SK-N-SH treated with all-trans-retinoic acid at 6 μM for 48 hours (cell line): ENCODE measurements around the gene MVB12A.

ENCODE experiments used
- ATAC-seq: fragments of 200-7000 bp; cut with Tn5 transposase; 3 replicates; pipeline ENCODE4 v1.9.1; 2020; ENCODE audit warnings: mild to moderate bottlenecking, moderate library complexity
- ARNTL ChIP-seq: fragments of 450-650 bp; formaldehyde crosslinking; IDR thresholded peaks from 2 replicates; pipeline ENCODE4 v1.5.0; 2020; ENCODE audit warnings: low read depth, mild to moderate bottlenecking, moderate library complexity, borderline replicate concordance
- BACH2 ChIP-seq: fragments of 250-450 bp; sonication (Bioruptor Pico); IDR thresholded peaks from 2 replicates; pipeline ENCODE4 v1.9.0; 2021; ENCODE audit warnings: mild to moderate bottlenecking, borderline replicate concordance
- CREB5 ChIP-seq: fragments of 250-450 bp; sonication (Bioruptor Pico); IDR thresholded peaks from 2 replicates; pipeline ENCODE4 v1.5.1; 2020; ENCODE audit warnings: low read depth, mild to moderate bottlenecking, moderate library complexity
- CSDC2 ChIP-seq: fragments of 250-450 bp; sonication (Bioruptor Pico); IDR thresholded peaks from 2 replicates; pipeline ENCODE4 v1.5.0; 2020; ENCODE audit warnings: mild to moderate bottlenecking, moderate library complexity
- GLIS3 ChIP-seq: fragments of 250-450 bp; sonication (Bioruptor Pico); IDR thresholded peaks from 2 replicates; pipeline ENCODE4 v1.5.0; 2020; ENCODE audit warnings: mild to moderate bottlenecking, moderate library complexity
- ISL1 ChIP-seq: fragments of 250-450 bp; sonication (Bioruptor Pico); IDR thresholded peaks from 2 replicates; pipeline ENCODE4 v2.1.2; 2022; ENCODE audit warnings: mild to moderate bottlenecking, moderate library complexity
- OSR1 ChIP-seq: fragments of 250-450 bp; sonication (Bioruptor Pico); IDR thresholded peaks from 2 replicates; pipeline ENCODE4 v1.8.0; 2022; ENCODE audit warnings: moderate library complexity, mild to moderate bottlenecking, inconsistent platforms
- PPARA ChIP-seq: fragments of 250-450 bp; sonication (Bioruptor Pico); IDR thresholded peaks from 2 replicates; pipeline ENCODE4 v1.5.0; 2020; ENCODE audit warnings: mild to moderate bottlenecking, borderline replicate concordance
- RARB ChIP-seq: fragments of 250-450 bp; sonication (Bioruptor Pico); IDR thresholded peaks from 2 replicates; pipeline ENCODE4 v1.8.0; 2021; ENCODE audit warnings: mild to moderate bottlenecking, moderate library complexity
- SNAI2 ChIP-seq: fragments of 250-450 bp; sonication (Bioruptor Pico); IDR thresholded peaks from 2 replicates; pipeline ENCODE4 v1.5.0; 2020; ENCODE audit warnings: mild to moderate bottlenecking, moderate library complexity
- TCF4 ChIP-seq: fragments of 250-450 bp; sonication (Bioruptor Pico); IDR thresholded peaks from 2 replicates; pipeline ENCODE4 v1.8.0; 2021; ENCODE audit warnings: mild to moderate bottlenecking, moderate library complexity, borderline replicate concordance
- TOX ChIP-seq: fragments of 250-450 bp; sonication (Bioruptor Pico); IDR thresholded peaks from 2 replicates; pipeline ENCODE4 v1.8.0; 2021; ENCODE audit warnings: mild to moderate bottlenecking, moderate library complexity, borderline replicate concordance
- TSHZ2 ChIP-seq: fragments of 250-450 bp; sonication (Bioruptor Pico); IDR thresholded peaks from 2 replicates; pipeline ENCODE4 v1.5.0; 2020; ENCODE audit warnings: mild to moderate bottlenecking, moderate library complexity
- ZC3H10 ChIP-seq: fragments of 250-450 bp; sonication (Bioruptor Pico); IDR thresholded peaks from 2 replicates; pipeline ENCODE4 v1.5.1; 2021; ENCODE audit warnings: mild to moderate bottlenecking, moderate library complexity
- ZFP3 ChIP-seq: fragments of 250-450 bp; sonication (Bioruptor Pico); IDR thresholded peaks from 2 replicates; pipeline ENCODE4 v1.5.0; 2020; ENCODE audit warnings: mild to moderate bottlenecking, moderate library complexity
- ZFP30 ChIP-seq: fragments of 450-650 bp; formaldehyde crosslinking; IDR thresholded peaks from 2 replicates; pipeline ENCODE4 v1.5.0; 2022; ENCODE audit warnings: mild to moderate bottlenecking, moderate library complexity
- ZNF565 ChIP-seq: fragments of 450-650 bp; formaldehyde crosslinking; conservative IDR thresholded peaks from 2 replicates; pipeline ENCODE4 v1.5.0; 2020; ENCODE audit warnings: low read depth, mild to moderate bottlenecking, moderate library complexity
- ZNF70 ChIP-seq: fragments of 450-650 bp; formaldehyde crosslinking; IDR thresholded peaks from 2 replicates; pipeline ENCODE4 v1.5.0; 2020; ENCODE audit warnings: mild to moderate bottlenecking, moderate library complexity
- ZNF8 ChIP-seq: fragments of 450-650 bp; formaldehyde crosslinking; IDR thresholded peaks from 2 replicates; pipeline ENCODE4 v1.5.0; 2020; ENCODE audit warnings: mild to moderate bottlenecking, moderate library complexity
- TF ChIP-seq, protein P1 (sequence below): fragments of 250-450 bp; sonication (Bioruptor Pico); IDR thresholded peaks from 2 replicates; pipeline ENCODE4 v1.8.0; 2021; ENCODE audit warnings: low read depth, mild to moderate bottlenecking, moderate library complexity, borderline replicate concordance
- TF ChIP-seq, protein P2 (sequence below): fragments of 250-450 bp; sonication (Bioruptor Pico); IDR thresholded peaks from 2 replicates; pipeline ENCODE4 v1.8.0; 2020; ENCODE audit warnings: mild to moderate bottlenecking, moderate library complexity, borderline replicate concordance

MVB12A gene

DNA sequence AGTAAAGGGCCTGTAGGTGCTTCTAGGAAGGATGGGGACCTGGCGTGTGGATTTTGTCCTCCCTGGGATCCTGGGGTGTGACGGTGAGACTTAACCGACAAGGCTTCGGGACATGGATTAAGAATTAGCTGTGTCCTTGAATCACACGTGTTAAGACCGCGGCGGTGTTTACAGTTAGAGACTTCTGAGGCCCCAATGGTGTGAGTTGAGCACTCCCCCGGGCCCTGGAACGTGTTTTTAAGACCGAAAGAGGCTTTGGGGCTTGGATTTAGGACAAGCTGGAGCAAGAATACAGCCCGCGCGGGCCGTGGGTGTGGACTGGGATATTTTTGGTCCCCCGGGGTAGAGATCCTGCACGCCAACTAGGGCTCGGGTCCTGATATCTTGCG, 49.2 kb downstream of the MVB12A start:
- ATAC-seq = no peak
- no peak for TF ChIP-seq TOX
- no peak for TF ChIP-seq ZFP30 (CRISPR knock-in tag)
- TF ChIP-seq CSDC2 (CRISPR knock-in tag) = no peak

DNA sequence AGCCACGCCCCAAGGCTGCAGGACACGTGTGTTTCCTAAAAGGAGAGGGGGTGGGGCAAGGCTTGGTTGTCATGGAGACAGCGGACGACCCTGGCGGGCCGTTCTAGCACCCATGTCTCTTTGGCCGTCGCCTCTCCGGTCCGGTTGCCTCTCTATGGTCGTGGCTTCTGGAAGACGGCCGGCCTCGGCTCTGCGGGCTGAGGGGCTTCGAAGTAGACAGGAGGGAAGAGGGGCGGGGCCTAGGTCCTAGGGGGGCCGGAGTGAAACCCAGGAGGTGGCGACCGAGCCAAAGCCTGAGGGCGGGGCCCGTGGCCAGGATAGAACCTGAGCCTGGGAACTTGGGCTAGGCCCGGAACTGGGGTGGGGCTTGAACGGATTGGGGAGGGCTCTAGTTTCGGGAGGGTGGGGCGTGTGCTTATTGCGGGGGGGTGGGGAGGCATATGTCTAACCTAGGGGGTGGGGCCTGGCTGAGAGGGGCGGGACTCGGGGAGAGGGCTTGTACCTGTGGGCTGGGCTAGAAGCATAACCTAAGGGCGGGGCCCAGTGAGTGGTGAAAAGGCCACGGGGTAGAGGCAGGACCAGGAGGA, 49.7 kb downstream of the MVB12A start:
- no peak for TF ChIP-seq ARNTL (CRISPR knock-in tag)
- TF ChIP-seq ZNF565 = no peak
- no peak for TF ChIP-seq PPARA (CRISPR knock-in tag)
- TF ChIP-seq, protein P1, sequence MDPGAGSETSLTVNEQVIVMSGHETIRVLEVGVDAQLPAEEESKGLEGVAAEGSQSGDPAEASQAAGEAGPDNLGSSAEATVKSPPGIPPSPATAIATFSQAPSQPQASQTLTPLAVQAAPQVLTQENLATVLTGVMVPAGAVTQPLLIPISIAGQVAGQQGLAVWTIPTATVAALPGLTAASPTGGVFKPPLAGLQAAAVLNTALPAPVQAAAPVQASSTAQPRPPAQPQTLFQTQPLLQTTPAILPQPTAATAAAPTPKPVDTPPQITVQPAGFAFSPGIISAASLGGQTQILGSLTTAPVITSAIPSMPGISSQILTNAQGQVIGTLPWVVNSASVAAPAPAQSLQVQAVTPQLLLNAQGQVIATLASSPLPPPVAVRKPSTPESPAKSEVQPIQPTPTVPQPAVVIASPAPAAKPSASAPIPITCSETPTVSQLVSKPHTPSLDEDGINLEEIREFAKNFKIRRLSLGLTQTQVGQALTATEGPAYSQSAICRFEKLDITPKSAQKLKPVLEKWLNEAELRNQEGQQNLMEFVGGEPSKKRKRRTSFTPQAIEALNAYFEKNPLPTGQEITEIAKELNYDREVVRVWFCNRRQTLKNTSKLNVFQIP (CRISPR knock-in tag) = no peak
- no peak for TF ChIP-seq ZNF8 (CRISPR knock-in tag)
- no peak for TF ChIP-seq TCF4 (CRISPR knock-in tag)
- no peak for TF ChIP-seq ZFP30 (CRISPR knock-in tag)
- no peak for TF ChIP-seq TOX
- no peak for TF ChIP-seq CSDC2 (CRISPR knock-in tag)
- no peak for TF ChIP-seq CREB5 (CRISPR knock-in tag)
- TF ChIP-seq OSR1 (CRISPR knock-in tag) = no peak
- TF ChIP-seq BACH2 (CRISPR knock-in tag) = no peak
- no peak for TF ChIP-seq SNAI2 (CRISPR knock-in tag)
- TF ChIP-seq ZFP3 = no peak
- TF ChIP-seq RARB = no peak
- no peak for TF ChIP-seq GLIS3 (CRISPR knock-in tag)
- TF ChIP-seq TSHZ2 (CRISPR knock-in tag) = no peak
- peak; percentile 77 for ATAC-seq

GRCh38 chr19:17470068-17470841, 50.4 kb downstream of the MVB12A start, which contains the start of gene SLC27A1:
Gene SLC27A1, plus strand, starts transcription at chr19:17470524. Its CDS starts 17 bp downstream, at chr19:17470541.
- TF ChIP-seq ZNF70 (no peak), ZFP3 (no peak), TCF4 (CRISPR knock-in tag) (no peak), OSR1 (CRISPR knock-in tag) (no peak), TSHZ2 (CRISPR knock-in tag) (no peak), ZC3H10 (CRISPR knock-in tag) (no peak), SNAI2 (CRISPR knock-in tag) (no peak), CREB5 (CRISPR knock-in tag) (no peak), ISL1 (no peak), RARB (no peak)
- TF ChIP-seq, protein P2, sequence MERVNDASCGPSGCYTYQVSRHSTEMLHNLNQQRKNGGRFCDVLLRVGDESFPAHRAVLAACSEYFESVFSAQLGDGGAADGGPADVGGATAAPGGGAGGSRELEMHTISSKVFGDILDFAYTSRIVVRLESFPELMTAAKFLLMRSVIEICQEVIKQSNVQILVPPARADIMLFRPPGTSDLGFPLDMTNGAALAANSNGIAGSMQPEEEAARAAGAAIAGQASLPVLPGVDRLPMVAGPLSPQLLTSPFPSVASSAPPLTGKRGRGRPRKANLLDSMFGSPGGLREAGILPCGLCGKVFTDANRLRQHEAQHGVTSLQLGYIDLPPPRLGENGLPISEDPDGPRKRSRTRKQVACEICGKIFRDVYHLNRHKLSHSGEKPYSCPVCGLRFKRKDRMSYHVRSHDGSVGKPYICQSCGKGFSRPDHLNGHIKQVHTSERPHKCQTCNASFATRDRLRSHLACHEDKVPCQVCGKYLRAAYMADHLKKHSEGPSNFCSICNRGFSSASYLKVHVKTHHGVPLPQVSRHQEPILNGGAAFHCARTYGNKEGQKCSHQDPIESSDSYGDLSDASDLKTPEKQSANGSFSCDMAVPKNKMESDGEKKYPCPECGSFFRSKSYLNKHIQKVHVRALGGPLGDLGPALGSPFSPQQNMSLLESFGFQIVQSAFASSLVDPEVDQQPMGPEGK (CRISPR knock-in tag) = no peak
- ATAC-seq = peak; percentile 95
